KBM-7 (cell line): ENCODE results near the gene AMZ2.
"Not testable (repeated sequence)": the region's sequence is repeated elsewhere in the genome, so short reads cannot be mapped to it uniquely, and the experiment has no call there.

Experiments used
- DNase-seq: peaks from one replicate; pipeline ENCODE4 v3.0.0-alpha.2; 2015
- in situ Hi-C: fragments of 300-500 bp; cut with MboI; formaldehyde crosslinking; loops from 2 replicates; pipeline ENCODE4 v1.14.3; 2020; ENCODE audit warnings: low sequenced_read_pairs, low pct_unique_long_range_greater_than_20kb, mixed read lengths

The AMZ2 gene

DNA sequence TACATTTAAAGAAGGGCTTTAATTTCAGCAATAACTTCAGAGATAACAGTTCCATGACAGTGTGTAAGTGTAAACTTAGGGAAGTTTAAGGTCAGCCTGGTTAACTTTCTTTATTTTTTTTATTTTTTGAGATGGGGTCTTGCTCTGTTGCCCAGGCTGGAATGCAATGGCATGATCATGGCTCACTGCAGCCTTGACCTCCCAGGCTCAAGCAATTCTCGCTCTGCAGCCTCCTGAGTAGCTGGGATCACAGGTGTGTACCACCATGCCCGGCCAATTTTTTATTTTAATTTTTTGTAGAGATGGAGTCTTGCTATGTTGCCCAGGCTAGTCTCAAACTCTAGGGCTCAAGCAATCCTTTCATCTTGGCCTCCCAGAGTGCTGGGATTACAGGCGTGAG lies 28.5 kb downstream of the AMZ2 start:
- DNase-seq, in situ Hi-C loops: not testable (repeated sequence)

DNA sequence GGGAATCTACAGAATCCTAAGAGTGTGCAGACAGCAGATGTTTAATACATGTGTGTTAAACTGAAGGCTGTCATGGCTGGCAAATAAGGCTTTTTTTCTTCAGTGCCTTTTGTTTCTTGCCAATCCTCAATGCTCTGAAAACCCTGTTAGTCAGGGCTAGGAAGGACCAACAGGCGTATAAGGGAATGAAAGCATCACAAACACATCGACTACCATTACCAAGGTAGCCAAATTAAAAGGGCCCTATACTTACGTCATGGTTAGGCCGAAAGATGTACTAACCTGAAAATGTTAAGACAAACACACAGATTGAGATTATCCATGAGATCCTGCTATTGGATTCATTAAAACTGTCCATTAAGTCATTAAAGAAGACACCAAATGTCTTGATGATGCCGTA lies 30.0 kb downstream of the AMZ2 start:
- DNase-seq = no peak
- in situ Hi-C loops = no loop called here

DNA sequence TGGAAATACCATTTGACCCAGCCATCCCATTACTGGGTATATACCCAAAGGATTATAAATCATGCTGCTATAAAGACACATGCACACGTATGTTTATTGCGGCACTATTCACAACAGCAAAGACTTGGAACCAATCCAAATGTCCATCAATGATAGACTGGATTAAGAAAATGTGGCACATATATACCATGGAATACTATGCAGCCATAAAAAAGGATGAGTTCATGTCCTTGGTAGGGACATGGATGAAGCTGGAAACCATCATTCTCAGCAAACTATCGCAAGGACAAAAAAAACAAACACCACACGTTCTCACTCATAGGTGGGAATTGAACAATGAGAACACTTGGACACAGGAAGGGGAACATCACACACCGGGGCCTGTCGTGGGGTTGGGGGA lies 34.1 kb downstream of the AMZ2 start:
- DNase-seq, in situ Hi-C loops: not testable (repeated sequence)

DNA sequence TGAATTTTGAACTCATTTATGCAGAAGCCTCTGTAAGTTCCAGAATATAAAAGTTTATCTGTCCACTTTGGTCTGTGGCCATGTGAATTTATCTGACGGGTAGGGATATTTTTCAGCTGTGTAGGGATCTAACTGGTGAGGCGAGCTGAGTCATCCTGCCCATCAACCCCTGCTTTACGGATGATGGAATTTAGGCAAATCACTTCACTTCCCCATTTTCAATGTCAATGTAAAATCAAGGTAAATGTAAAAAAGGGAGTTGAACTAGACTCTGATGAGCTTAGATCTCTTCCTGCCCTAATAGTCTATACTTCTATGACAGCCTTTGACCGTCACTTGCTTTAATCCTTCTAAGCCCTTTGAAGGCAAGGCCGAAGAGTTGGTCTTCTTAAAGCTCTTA lies 40.5 kb downstream of the AMZ2 start:
- DNase-seq = peak; percentile 75
- in situ Hi-C loops = no loop called here

DNA sequence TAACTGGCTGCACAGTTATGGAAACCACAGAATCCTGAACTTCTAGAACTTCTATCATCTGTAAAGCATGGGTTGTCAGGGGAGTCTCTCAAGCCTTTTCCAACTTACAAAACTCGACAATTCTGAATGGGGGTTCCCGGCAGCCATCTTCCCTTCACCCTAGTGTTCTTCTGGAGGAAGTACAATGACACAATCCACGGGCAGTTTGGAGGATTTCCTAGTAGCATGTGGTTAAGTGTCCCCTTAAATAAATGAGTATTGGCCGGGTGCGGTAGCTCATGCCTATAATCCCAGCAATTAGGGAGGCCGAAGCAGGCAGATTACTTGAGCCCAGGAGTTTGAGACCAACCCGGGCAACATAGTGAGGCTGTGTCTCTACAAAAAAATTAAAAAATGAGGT lies 41.0 kb downstream of the AMZ2 start:
- in situ Hi-C loops = no loop called here
- no peak for DNase-seq

DNA sequence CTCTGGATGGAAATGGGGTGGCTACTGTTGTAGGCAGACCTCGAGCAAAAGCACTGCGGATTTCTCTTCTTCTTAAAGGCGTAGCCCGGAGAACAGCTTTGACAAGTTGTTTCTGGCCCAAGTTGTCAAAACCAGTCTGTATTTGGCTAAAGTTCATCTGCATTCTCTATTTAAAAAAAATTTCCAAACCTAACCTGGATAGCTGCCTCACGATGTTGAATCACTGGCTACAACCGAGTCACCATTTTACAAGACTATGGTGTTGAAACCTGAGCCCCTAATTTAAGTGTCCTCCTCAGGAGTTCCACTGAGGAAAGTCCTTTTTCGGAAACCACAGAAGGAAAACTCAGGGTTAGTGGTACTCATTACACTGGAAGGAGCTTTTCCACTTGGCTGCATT lies 41.6 kb downstream of the AMZ2 start:
- in situ Hi-C loops = no loop called here

DNA sequence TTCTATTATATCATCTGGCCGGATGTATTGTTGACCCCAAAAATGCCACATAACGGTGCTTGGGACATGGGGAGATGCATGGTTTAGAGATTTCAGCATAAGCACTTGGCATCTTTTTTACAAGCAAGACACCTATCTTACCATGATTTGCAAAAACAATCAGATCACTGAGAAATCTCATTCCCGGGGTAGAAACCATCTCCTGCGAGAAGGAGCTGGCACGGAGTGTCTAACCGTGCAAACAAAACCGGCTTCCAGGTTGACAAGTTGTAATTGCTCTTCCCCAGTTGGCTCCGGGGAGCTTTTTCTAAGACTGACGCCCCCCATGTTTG lies 42.1 kb downstream of the AMZ2 start:
- in situ Hi-C loops = no loop called here
- DNase-seq = peak; percentile 15

More for the DNA sequence above, 41.6 kb downstream of the AMZ2 start:
- no peak for DNase-seq

DNA sequence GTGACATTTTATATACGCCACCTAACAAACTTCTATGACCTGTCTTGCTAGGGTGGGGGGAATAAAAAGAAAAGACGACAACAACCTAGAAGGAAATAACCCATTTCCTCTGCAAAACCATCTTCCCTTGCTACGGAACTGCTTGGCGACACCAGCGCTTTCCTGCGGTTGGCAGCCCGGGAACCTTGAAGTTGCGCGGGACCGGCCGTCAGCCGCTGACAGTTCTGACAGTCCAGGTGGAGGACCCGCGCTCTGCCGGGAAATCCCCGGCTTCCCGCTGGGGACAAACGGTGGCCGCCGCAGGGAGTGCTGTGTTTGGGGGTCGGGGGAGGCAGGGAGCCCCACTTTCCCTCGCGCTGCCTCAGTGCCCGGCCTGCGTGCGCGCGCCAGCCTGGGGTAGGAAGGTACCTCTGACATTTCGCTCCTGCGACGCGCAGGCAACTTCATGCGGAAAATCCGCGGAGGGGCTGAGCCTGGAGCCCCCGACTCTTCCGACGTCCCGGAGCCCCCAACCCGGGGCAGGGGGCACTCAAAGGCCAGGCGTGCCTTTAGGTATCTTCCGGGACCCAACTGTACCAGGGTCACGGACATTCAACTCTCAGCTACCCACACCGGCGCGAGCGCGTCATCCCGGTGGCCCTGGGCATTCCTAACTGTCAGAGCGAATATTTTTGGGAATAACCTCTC lies 42.6 kb downstream of the AMZ2 start:
- in situ Hi-C loops = no loop called here
- peak; percentile 35 for DNase-seq

DNA sequence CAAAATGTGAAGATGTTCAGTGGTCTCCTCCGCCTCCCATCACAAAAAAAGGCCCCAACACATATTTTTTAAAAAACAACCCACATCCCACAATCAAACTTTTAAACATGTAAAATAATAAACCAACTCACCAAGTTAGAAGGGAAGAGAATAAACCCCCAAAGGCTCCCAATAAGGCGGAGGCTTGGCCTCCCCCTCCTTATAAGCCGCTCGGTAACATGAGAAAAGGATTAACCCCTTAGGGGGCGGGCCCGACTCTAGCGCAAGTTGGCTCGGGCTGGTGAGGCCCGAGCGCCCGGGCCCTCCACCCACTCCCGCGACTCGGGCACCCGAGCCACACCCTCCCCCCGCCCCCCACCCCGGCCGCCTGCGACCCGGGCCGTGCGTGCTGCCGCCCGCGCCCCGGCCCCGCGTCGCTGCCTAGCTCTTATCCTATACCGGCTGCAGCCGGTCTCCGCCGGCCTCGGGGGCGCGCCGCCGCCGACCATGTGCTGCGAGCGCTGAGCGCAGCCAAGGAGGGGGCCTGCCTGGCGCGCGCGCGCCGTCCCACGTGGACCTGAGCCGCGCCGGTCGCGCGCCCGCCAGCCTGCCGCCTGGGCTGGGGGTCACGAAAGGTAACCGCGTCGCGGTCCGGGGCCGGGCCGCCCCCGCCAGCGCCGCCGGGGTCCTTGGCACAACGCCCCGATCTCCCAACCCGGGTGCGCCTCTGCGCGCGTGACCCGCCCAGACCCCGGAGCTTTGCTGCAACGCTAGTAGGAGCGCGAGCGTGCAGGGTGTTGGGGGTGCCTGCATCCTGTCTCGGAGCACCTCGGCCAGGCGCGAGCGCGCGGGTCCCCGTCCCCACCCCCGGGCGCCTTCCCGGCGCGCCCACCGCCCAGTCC lies 43.4 kb downstream of the AMZ2 start, which contains the start of the genes ARSG and SLC16A6:
TSS of gene ARSG (plus strand) at position 541 of the 881 bp plus-strand sequence. CDS start 15,999 bp downstream, outside the sequence.
TSS of gene SLC16A6 (minus strand) at position 173 of the 881 bp plus-strand sequence. CDS start 12,807 bp downstream, outside the sequence.
- in situ Hi-C loops = no loop called here

DNA sequence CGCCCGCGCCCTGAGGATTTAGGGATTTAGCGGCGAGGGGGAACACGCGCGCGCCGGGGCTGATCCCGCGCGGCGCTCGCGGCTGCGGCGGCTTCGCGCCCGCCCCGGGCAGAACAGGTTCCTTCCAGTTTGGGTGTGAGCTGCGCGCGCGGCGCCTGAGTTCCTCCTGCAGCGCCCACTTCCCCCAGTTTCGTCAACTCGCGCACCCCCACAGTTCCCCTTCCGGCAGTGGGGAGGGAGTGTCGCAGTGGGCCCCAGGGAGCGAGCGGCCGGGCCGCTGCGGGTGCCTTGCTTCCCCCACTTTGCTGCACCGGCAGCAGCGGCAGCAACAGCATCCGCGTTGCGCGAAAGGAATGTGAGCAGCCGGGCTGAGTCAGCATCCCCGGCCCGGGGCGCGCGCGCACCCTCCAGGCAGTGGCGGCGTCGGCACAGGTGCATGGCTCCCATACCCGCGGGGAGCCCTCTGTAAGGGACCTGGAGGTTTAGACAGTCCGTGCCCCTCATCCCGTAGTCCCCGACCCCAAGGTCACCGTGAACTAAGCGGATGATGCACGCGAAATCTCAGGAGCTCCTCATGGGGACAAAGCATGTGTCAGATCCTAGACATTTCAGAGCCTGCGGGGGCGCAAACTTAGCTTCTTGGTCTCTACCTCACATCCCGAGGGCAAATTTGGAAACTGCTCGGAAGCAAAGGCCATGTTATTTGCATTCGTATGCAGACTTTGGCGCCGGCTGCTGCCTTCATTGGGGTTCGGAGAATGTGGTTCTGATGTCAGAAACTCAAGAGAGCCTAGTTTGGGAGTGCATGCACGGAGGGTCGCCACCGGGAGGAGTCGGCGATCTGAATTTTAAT lies 44.2 kb downstream of the AMZ2 start:
- DNase-seq = peak; percentile 80
- in situ Hi-C loops = no loop called here

More for the DNA sequence above, 43.4 kb downstream of the AMZ2 start, which contains the start of the genes ARSG and SLC16A6:
- DNase-seq = peak; percentile 42

DNA sequence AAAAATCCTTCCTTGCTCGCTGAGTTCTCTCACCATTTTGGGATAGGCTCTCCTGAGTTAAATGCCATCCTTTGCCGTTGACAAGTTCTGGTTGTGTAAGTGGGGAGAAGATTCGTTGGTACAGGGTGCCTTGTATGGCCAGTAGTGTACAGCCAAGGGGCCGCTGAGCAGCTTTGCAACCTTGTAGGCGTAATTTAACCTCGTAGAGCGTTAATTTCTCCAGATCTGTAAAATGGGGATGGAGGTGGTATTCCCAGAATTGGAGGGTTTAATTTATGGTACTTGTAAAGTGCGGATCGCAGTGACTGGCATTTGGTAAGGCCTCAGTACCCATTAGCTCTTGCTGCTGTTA lies 44.8 kb downstream of the AMZ2 start:
- DNase-seq = no peak
- in situ Hi-C loops = no loop called here

DNA sequence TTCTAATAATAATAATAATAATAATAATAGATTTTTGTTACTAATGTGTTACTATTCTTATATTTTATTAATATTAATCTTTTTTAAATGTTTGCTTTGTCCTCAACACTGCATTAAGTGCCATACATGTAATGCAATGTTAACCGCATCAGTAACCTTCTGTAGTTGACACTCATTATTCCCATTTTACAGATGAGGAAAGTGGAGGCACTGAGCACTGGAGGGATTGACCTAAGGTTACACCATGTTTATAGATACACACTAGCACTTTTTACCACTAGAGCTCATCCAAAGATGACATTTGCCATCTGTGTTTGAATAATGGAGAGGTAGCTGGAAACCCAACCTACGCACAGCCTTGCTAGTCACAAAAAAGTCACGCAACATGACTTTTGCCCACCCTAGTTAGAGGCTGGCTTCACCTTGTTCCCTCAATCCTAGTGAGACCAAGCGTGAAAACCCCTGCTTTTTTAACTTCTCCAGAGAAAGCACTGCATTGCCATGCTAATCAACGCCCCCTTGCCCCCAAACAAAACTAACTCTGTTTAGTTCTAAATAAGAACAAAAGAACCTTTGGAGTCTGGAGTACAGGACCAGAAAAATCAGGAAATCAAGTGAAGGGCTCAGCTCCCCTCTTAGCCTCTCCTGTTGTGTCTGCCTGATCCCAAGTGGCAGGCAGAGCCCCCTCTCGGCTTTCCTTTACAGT lies 45.8 kb downstream of the AMZ2 start:
- in situ Hi-C loops = no loop called here
- no peak for DNase-seq

DNA sequence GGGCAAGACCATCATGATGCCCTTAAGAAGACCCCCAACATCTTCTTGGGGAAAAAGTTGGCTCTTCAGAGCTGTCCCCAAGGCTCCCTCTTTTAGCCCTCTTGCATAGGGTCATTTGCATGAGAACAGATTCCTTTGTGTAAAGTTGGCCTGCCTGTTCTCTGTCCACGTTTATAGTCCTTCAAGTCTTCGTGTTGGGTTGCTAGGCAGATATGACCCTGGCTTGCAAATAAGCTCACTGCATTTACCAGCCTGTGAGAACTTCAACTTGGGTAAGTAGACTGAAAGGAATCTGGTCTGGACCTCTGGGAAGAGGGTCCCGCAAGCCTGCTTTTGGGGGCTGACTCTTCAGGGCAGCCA lies 46.3 kb downstream of the AMZ2 start:
- in situ Hi-C loops = no loop called here

DNA sequence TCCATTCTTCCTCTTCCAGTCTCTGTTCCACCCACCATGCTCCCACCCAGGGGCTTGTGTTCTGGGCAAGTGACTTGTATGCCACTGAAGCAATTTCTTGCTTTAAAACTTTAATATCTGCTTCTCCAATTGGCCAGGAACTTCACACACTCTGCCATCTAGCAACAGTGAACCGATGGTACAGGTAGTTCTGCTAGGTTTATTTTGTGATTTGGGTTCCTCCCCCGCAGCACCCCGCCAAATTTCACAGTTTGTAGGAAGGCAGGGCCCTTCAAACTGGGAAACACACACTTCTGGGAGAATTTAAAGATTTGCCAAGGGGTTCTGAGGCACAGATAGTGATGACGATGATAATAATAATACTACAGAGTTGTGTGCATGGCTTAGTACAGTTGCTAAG lies 46.8 kb downstream of the AMZ2 start:
- in situ Hi-C loops = no loop called here
- DNase-seq = no peak

More for the DNA sequence above, 46.3 kb downstream of the AMZ2 start:
- no peak for DNase-seq

DNA sequence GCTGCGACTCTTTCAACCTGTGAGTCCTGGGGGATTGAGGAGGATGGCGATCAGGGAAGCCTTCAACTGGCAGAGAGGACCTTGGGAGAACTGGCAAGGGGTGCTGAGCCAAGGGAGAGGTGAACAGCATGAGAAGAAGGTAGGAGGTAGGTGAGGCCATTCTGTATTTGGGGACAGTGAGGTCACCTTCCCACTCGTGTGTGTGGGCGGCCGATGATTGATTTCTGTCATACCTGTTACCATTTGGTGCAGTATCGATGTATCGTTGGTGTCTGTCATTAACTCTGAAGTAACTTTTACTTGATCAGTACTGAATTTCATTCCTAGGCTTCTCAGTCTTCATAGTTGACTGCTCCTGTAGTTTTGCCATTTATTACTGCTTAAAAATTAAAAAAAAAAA lies 47.2 kb downstream of the AMZ2 start:
- in situ Hi-C loops = no loop called here
- no peak for DNase-seq

DNA sequence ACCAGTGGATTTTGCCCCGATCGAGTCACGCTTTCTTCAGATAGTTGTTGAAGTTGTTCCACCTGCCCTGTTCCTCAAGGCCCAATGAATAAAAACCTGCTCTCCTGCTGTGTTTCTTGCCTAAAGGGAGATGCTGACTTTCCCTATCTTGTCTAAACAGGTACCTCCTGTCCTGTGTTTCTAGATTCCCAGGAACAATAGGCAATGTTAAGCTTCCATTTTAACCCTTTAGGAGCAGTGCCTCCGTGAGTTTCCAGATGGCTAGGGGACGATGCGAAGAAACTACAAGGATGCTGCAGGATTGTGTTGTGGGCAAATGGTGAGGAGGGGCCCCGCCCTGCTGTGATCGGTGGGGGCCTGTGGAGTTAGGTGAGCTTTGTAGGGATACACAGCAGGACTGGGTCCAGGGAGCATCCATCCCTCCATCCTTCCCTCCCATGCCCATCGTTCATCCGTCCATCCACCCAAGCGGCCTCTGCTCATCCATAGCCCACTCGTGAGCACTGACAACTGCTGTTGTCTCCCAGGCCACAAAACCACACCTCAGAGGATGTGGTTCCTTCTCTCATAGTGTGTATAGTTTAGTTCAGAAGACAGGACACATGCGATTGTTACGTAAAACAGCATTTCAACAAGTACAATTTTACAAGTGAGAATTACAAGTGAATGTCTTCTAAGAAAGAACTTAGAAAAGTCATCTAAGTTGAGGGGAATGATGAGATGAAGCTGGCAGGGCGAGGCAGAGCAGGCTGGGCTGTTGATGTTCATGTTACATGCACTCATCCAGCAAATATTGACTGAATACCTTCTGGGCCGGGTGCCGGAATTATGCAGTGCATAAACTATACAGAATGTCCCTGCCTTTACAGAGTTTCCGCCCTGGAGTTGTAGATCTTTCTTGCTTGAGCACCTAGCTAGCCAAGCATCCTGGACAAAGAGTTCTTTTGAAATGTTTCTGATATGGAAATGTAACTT lies 48.7 kb downstream of the AMZ2 start:
- DNase-seq = no peak
- in situ Hi-C loops = no loop called here

DNA sequence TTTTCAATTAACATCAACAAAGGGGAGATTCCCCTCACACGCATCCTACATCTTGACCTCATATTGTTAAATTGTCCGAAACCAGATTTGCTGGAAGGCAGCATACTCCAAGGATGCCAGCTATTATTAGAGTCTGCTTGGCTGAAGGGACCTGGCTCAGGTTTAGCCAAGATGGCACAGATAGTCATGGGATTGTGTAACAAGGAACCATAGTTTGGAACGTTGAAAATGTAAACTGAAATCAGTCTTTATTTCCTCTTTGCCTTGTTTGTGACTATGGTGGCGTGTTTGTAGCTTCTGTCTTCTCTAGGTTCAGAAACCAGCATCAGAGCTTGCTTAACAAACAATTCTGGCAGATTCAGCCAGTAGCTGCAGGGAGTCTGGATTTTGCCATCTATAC lies 49.4 kb downstream of the AMZ2 start:
- in situ Hi-C loops = no loop called here
- DNase-seq = no peak

DNA sequence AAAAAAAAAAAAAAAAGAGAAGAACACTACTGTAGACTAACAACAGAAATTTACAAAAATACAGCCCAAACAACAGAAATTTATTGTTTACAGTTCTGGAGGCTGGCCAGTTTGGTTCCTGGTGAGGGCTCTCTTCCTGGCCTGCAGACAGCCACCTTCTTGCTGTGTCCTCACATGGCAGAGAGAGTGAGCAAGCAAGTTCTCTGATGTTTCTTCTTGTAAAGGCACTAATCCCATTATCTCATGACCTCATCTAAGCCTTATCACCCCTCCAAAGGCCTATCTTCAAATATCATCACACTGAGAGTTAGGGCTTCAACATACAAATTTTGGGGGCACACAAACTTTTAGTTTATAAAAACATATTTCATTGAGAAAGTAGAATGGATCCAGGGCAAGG lies 50.8 kb downstream of the AMZ2 start:
- DNase-seq = no peak
- in situ Hi-C loops = no loop called here
